Activated CD4-positive, alpha-beta T cell treated with anti-CD3 and anti-CD28 coated beads for 1 hour (primary cell): Measurements from ENCODE around the gene CSNK2A2.

ENCODE experiments used
- DNase-seq: peaks from one replicate; pipeline ENCODE4 v3.0.0-alpha.2; 2020

CSNK2A2 gene

DNA sequence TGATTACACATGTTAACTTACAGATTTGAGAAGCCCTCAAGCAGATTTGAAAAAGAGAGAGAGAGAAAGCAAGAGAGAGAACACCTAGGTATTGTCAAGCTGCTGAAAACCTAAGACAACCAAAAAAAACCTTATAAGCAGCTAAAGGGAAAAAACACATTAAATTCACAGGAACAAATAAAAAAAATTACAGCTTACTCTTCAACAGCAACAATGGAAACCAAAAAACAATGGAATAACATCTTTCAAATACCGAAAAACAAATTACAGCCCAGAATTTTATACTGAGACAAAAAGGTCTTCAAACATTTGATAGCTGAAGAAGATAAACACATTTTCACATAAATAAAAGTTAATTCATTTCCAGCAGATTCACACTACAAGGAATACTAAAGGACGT is 60.3 kb downstream of the CSNK2A2 start:
- no peak for DNase-seq

DNA sequence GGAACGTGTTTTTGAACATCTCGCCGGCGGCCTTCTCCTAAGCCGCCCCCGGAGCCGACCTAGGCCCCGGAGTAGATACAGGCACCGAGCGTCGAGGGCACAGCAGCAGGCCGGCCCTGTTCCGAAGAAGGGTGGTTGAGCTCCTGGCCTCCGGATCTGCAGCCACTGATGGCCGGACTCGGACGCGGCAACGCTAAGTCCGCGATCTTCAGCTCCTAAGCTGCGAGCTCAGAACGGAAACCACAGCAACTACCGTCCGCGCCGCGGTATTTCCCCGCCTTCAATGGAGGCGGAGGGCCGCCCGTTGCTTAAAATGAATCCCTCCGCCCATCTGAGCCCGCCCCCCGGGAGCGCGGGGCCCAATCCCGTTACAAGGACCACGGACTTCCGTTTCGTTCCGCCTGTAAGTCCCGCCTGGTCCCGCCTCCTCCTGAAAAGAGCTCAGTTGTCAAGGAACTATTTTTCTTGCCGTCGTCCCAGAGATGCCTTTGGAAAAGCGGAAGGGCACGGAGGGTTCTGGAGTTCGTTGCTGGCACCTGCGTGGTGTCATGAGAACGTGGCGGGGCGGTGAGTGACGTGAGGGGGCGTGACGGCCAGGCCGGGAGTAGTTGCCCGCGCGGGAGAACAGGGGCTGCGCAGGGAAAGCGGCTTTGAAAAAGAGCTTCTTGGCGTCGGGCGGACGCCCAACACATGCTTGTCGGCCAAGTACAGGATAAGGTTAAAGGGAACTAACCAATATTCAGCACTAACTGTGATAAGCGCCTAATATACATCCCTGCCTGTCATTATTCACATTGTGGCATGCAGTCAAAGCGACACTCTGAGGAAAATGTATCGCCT is 68.6 kb downstream of the CSNK2A2 start, which contains the start of gene CFAP20:
TSS of gene CFAP20 (minus strand) at position 285 of the 840 bp plus-strand sequence. CDS start at position 19, 266 bp downstream.
- DNase-seq = peak; percentile 94

DNA sequence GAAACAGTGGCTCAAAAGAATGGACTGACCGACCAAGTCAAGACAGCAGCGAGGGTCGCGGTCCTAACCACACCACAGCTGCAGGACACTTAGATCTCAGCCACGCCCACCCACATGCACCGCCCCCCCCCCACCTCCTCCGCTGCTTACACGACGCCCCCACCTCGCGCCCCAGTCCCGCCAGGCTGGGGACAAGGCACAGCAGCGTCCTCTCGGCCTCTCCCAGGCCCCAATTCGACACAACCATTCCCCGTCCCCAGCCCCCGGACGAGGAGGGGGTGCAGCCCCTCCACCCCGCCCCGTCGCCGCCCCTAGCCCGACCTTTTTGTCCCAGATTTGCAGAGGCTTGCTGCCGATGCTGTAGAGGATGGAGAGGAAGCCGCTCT is 69.2 kb downstream of the CSNK2A2 start:
- DNase-seq = no peak

DNA sequence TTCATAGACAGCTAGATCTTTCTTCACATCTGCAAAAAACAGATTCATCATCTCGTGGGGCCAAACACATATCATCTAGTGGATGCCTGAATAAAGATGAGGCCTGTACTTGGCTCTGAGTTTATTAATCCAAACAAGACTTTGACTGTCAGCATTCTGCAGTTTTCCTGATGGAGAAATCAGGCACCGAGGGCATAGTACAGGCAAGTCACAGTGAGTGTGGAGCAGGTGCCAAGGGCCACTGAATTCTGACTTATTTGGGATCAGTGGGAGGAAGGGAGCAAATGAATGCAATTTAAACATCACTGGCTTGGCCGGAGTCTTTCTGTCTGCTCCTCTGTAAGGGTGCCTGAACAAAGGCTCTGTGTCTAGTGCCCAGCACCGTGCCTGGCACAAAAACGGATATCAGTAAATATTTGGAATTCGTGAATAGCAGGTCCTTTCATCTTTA is 69.7 kb downstream of the CSNK2A2 start:
- no peak for DNase-seq

DNA sequence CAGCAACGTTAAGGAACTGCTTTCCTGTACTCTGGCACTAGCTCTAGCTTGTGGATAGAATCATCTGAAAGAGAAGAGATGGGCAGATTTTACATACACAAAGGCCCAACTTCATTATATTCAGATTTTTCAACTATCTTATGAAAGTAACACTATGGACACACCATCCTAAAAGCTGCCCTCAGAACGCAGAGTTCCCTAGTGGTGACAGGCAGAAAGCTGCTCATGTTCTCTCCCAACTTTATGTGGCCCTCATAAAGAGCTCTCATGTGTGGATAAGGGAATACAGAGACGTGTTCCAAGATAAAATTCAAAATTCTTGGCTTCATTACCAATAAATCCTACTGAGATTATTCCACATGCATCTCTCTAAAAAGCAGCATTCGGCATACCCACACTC is 70.3 kb downstream of the CSNK2A2 start:
- no peak for DNase-seq

DNA sequence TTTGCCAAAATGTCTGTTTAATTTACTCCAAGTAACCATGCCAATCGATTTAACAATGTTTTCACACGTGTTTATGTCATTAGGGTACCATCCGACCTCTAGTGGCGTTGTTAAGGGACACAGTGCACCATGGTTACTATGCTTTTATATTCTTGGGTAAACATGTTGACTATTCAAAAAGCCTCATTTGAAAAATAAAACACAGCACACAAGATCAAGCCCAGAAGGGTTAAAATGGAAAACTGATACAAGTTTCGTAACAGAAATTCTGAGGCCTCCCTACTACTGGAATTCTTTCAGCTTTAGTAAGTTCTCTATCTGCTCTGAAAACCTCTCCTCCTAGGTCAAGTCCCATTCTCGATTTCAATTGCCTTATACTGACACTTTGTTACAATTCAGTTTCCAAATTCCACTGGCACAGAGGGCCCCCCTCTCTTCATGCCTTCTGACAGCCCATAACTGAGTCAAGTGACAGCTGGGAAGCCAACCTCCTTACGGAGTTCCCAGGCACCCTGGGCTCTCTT is 70.8 kb downstream of the CSNK2A2 start:
- no peak for DNase-seq

DNA sequence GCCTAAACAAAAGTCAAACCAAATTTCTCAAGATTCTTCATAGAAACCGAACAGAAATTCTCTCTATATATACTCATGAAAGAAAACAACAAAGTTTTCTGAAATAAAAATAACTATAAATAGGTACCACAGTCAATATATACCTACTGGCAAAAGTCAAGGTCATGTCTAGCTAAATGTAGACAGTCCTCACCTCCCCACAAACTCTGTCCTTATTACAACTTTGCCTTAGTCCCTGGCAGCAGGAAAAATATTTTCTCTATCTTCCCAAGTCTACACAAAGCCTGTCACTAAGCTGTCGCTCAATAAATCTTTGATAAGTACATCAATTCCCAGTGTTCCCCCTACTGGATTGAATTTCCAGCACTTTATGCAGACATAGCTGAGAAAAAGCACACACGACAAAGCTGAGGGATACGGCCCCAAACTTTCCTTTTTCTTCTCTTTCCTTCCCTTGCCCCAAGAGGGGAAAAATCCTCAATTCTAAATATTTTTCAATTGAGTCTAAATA is 71.4 kb downstream of the CSNK2A2 start:
- no peak for DNase-seq

DNA sequence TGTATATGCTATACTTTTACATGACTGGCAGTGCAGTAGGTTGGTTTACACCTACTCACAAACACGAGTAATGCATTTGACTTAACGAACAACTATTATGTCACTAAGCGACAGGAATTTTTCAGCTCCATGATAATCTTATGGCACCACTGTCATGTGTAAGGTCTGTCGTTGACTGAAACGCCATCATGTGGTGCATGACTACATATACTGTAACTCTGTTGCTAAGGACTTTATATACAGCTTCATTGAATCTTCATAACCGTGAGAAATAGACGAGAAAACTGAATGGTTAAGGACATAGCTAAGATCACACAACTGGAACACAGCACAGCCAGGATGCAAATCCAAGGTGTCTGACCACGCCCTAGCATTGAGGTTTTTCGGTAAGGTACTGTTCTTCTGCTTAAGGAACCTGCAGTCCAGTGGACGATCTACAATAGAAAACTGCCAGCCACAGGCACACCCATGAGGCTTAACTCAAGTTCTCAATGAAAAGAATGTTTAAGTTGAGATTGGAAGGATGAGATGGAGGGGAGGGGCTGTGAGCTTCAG is 72.0 kb downstream of the CSNK2A2 start:
- DNase-seq = no peak

DNA sequence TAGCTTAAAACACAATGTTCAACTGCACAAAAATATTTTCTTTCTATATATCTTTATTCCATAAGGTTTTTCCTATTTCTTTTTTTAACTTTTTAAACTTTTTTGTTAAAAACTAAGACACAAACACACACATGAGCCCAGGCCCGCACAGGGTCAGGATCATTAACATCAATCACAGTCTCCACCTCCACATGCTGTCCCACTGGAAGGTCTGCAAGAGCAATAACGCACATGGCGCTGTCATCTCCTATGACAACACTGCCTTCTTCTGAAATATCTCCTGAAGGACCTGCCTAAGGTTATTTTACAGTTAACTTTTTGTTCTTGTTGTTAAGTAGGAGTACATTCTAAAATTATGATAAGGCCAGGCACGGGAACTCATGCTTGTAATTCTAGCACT is 72.9 kb downstream of the CSNK2A2 start:
- no peak for DNase-seq

DNA sequence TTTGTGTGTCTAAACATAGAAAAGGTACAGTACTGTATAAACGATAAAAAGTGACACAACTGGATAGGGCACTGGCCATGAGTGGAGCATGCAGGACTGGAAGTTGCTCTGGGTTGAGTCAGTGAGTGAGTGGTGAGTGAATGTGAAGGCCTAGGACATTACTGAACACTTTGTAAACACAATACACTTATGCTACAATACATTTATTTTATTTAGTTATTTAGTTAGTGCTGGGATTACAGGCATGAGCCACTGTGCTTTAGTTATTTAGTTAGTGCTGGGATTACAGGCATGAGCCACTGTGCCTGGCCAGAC is 73.3 kb downstream of the CSNK2A2 start:
- DNase-seq = no peak

DNA sequence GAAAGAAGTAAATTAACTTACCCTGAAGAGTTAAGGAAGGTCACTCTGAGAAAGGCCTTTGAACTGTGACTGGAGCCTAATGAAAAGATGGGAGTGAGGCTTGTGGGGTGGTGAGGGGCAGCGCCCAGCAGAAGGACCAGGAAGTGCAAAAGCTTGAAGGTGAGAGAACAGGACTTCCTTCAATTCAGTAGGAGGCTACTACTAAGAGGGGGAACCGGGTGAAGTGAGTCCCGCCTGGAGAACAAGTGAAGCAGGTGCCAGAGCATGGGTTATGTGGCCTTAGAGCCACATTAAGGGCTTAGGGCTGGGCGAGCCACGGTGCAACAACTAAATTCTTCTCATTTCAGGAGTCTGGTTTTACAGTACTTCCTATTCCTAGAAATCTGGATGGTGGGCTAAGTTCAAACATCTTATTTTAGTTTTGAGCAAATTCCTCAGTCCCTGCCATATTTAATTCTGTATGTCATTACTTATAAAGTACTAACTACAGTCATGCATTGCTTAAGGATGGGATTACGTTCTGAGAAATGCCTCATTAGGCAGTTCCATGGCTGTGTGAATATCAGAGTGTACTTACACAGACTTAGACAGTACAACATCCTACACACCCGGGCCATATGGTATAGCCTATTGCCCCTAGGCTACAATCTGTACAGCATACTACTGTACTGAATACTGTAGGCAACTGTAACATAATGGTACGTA is 73.9 kb downstream of the CSNK2A2 start:
- DNase-seq = no peak

DNA sequence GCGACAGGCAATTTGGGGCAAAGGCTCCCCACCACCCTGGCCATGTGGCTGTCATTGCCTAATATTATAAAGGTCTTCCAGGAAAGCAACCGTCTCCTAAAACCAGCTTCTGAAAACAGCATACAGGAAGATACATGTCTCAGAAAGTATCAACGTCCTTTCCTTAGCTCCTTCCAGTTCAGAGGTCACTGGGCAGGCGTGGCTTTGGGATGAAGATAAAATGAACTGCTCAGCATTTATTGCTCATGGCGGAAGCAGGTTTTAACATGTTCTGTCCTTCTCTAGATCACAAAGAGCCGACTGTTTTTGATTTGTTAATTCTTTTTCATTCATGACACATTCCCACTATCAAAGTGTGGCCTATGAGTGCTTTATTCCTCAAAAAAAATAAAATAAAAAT is 76.8 kb downstream of the CSNK2A2 start:
- DNase-seq = no peak

DNA sequence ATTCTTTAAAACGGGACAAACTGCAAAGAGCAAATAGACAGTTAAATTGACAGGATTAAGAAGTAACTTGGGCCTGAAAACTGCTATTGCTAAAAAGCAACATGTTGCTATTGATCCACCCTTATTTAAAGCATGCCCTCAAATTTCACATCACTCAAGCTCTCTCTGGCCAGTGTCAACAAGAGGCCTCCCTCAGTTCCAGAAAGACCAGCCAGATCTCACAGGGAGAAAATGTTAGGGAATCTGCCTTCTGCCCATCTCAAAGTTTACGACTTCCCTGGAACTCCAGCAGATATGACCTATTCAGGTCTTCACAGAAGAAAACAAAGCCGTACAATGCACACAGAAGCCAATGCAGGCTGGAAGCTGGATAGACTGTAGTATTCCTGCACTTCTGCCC is 77.7 kb downstream of the CSNK2A2 start:
- DNase-seq = no peak

DNA sequence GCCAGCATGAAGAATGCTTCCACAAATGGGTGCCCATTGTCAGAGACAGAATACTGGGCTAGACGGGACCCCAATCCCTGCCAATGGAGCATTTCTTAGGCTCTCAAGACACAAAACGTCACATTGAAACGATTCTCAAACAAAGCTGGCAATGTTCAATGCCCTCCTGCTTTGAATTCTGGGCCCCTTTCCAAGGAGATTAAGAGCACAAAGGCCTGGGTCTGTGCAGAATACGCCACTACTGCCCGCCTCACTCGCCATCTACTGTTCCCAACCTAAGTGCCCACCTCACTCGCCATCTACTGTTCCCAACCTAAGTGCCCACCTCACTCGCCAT is 78.4 kb downstream of the CSNK2A2 start:
- DNase-seq = no peak

DNA sequence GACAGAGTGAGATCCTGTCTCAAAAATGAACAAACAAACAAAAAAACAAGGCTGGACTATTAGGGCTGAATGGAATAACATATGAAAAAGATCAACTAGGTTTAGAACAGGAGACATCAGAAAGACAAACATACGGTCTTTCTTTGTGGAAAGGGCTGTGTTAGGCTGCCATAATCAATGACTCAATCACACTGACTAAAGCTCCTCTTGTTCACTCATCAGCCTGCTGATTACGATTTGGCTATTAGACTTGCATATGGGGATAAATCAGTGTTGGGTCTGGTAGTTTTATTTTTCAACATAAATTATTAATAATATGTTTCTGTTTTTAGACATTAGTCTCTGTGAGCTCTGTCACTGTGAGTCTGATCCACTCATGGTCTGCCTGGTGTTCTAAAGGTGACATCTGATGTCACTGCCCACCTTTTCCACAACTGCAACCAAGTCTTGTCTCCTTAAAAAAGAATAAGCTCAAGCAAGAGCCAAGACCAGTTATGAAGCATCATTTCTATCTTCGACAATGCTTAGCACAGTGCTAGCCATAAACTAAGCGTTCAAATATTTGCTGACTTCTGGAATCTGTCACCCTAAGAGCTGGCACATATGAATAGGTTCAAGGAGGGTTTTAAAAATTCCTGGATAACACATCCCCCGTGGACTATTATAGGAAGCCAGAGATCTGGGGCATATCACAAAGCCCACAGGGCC is 79.0 kb downstream of the CSNK2A2 start:
- DNase-seq = no peak

DNA sequence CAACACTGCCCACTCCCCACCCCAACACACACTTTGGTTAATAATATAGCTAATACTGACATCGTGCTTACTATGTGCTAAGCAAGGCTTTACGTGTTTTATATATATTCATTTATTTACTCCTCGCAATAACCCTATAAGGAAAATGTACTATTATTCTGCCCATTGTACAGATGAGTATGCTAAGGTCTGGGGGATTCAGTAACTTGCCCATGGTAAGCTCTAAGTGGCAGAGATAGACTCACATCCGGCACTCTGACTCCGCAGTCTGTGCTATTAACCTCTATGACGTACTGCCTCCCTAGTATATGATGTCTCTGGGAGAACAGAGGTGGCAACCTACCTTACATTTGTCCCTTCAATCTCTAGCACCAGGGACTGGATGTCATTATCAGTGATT is 81.4 kb downstream of the CSNK2A2 start:
- DNase-seq = no peak

DNA sequence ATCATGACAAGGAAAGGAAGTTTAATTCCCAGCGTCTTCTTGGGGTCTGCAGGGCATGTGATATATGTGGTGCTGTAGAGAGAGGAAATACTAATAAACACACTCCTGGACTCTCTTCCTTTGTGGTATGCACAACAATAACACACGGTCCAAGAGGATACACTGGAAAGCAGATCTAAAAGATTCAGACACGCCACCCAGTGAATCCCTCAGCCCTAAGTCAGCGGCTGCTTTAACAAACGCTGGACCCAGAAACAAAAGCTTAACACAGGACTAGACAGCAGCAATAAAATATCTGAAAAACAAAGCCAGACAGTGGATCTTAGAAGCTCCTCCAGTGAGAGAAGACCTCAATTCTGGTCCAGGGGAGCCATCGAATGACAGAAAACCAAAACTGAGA is 81.8 kb downstream of the CSNK2A2 start:
- no peak for DNase-seq

DNA sequence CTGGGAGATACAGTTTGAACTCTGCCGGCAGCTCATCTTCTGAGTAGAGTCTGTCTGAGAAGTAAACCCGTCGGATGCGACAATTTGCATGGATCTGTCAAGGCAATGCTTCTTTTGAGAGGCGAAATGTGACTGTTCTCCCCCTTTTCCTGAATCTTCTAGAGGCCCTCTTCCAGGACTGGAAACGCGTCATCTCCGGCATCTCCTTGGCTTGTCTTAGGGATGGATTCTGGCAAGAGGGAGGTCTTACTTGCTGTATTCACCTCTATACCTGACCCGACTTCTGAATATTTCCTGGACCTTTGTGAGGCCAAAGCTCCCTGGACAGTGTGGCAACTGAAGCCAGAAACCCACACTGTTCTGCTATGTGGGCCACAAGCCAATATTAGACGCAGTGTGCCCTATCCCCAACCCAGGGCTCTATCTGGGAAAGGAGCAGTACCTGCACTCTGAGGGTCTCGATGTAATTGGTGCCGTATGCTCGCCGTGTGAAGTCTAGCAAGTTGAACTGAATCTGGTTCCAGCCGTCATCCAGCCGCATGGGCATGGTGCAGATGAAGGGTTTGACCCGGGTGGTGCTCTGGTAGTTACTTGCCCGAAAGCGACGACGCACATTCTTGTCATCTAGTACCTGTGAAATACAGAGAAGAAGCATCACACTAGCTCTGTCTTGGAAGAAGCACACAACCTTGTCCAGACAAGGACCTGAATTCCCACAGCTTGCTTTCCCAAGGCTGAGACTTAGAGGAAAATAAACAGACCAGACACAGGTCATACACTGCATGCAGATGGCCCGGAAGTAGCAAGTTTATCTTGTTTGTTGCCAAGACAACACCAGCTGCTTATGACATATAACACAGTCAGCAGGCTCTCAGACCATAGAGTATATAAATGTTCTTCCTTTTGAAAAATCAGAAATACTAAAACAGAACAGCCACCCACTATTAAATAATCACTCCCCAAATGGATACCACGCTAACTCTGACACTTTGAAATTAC is 82.8 kb downstream of the CSNK2A2 start:
- no peak for DNase-seq

DNA sequence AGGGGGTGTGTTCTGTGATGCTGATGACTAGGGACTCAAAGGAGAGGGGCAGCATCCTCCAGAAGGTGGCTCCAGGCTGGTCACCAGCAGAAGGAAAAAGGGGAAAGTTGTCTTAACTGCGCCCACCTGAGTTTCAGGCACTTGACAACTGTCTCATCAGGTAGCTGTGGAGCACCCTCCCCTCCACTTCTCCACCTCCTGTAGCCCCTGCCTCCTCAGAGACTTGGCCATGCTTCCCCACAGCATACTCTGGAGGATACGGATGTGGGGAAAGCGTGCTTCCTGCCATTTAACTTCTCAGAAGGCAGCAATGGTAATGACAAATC is 86.6 kb downstream of the CSNK2A2 start:
- no peak for DNase-seq

DNA sequence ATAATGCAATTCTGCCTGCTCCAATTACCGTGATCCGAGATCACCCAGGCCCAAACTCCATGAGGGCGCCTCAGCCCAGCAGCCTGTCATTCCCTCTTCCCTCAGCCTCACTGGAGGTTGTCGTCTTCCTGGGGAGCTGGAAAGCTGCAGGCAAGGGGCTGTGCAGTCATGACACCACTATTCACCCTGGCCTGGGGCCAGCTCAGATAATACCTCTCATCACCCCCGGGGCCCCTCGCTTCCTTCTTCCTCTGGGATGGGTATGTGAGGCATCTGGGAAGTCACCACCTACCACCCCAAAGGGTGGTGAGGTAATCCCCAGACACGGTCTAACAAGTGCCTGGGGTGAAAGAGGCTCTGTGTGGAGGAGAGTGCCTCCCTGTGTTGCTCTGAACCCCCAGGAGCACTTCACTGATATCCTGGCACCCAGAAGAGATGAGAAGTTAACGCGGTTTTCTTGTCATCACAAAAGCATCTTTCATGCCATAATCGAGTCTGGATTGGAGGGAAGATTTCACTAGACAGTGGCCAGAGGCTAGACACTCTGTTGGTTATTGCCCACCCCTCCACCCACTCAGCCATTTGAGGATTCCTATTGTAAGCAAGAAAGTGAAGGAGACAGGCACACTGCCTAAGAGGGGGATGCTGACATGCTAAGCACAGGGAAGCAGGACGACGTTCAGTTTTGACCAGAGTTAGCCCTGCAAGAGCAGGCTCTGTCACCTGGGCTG is 87.2 kb downstream of the CSNK2A2 start:
- no peak for DNase-seq

DNA sequence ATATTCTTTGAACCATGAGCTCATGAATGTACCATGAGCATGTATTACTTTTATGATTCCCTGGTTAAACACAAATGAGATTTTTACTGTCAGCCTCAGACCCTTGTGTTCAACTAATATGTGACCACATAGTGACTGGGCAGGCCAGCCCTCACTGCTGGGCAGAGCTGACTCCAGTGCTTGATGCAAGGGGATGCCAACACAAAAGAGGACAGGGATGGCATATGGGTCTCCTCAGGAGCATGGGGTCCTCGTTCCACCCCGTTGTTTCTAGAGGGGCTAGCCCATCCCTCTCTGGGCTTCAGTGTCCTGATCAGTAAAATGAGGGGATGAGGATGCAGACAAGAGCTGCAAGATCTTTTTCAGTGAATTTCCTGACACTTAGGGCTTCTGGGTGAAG is 88.0 kb downstream of the CSNK2A2 start:
- no peak for DNase-seq
